D721Med (cell line): Measurements from ENCODE around the gene HOXC10.

Experiments used
- DNase-seq: peaks from one replicate; pipeline ENCODE4 v3.0.0; 2011; ENCODE audit warnings: low spot score; ENCODE audit not compliant: insufficient read length
- FAIRE-seq: peaks from 2 replicates; lab custom pipeline; 2011; peaks lifted over from hg19 to GRCh38; lab: Jason Lieb, UNC
- CTCF ChIP-seq: IDR thresholded peaks from 2 replicates; pipeline ENCODE4 v1.5.1; 2012; ENCODE audit warnings: mild to moderate bottlenecking, control low read depth; ENCODE audit not compliant: insufficient read depth; ENCODE audit errors: missing control alignments

Gene HOXC10

GRCh38 chr12:54029529-54030441, 44.8 kb downstream of the HOXC10 start:
- TF ChIP-seq CTCF: no peak
- FAIRE-seq: no peak

GRCh38 chr12:54030442-54030801, 45.5 kb downstream of the HOXC10 start:
- DNase-seq (no peak), FAIRE-seq (no peak)
- TF ChIP-seq CTCF: no peak

More at GRCh38 chr12:54029529-54030441, 44.8 kb downstream of the HOXC10 start:
- DNase-seq: no peak

DNA sequence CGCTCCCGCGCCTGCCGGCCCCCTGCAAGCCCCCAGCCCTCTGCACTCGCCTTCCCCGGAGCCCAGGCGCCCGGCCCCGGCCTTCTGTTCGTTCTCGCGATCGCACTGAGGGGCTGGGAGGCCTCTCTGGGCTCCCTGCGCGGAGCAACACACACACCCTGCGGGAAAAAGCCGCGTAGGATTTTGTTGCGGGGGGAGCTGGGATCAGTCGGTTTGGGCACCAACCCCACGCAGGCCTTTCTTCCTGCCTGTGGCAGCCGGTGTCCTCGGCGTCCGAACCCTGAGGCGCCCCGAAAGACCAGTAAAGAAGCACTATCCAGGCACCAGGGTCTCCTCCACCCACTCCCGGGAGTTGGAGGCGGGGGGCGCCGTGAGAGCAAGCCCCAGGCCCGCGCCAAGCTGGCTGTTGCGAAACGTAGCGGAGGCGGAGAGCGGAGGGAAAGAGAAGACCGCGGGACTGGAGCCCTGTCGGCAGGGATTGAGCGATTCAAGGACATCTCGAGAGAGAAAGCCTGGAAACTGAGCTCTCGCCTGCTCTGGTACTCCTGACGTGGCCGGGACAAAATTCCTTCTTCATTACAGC, 46.0 kb downstream of the HOXC10 start:
- no peak for TF ChIP-seq CTCF
- DNase-seq (no peak), FAIRE-seq (no peak)

DNA sequence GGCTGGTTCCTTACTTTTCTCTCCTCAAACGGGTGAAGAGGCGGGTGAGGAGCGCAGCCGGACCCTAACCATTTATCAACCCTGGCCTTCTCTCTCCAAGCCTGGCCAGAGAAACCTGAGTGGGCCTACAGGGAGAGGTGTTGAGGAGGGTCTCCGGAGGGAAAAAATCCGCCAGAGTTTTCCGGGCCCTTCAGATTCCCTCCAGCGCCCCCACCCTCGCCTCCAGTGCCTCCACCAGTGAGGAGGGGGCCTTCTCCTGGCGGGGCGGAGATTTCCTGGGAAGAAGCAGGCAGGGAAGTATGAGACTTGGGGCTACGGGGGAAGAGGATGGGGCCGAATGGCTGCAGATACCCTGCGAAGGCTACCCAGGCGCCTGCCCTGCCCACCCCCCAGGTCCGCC, 46.5 kb downstream of the HOXC10 start:
- FAIRE-seq (no peak), DNase-seq (no peak)
- TF ChIP-seq CTCF: no peak

DNA sequence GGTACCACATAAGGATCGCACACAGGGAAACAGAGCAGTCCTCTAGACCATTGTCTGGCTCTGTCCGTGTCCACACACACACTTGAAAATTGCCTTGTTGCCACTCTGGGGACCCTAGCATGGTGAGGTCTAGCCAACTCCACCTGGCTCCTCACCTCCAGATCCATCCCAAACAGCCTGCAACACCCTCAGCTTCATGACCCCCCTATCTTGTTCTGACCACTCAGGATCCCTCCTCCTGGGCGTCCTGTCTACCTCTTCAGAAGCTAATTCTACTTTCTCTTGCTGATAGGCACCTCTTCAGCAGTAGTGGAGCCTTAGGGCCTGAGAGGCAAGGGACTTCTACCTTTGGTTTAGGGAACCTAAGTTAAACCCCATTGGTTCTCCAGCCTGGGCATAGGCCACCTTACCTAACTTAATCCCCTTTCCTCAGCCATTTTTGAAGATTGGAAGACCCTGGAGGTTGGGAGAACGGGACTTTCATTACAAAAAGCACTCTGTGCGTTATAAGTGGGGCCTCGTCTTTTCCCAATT, 47.2 kb downstream of the HOXC10 start:
- DNase-seq (no peak), FAIRE-seq (no peak)
- no peak for TF ChIP-seq CTCF

DNA sequence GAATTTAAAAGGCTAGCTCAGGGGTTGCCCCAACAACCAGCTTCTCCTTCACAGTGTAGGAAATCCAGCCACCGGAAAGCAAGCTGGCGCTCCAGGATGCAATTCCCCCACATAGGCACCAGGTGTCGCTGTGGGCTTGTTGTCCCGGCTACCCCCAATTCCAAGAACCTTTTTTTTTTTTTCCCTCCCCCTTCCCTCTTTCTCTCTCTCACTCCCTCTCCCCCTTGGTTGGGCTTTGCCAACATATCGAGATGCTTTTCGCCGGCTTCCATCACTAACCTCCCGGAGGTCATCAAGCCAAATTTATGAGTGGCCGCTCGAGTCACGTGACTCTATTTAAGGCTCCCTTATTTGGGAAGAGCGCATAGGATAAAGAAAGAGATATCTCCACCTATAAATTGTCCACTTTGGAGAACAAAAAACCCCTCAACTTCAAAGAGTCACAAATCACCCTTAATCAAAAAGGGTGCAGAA, 47.7 kb downstream of the HOXC10 start, which contains the start of gene HOXC5:
HOXC5 (plus strand) TSS at position 424 of the 474 bp plus-strand sequence. CDS start 73 bp downstream, outside the sequence.
- peak; percentile 94 for TF ChIP-seq CTCF
- DNase-seq (peak; percentile 78), FAIRE-seq (no peak)
